Spleen (tissue), 11 donors: ENCODE results near the gene MMP11. TPM values are rescaled to one million over a fixed set of nuclear protein-coding genes. Genes with fewer than 3 reads are reported as not detected.

Experiments
- DNase-seq: peaks from one replicate; pipeline ENCODE4 v3.0.0-alpha.2; 2020
- H3K27ac ChIP-seq, 8 donors: fragments of 200-600 bp; sonication (generic) in 7 of 8; 1 replicate in 4 of 8; 2 replicates in 4 of 8; pipeline versions ENCODE4 v1.5.0 to v1.8.0; 2016 to 2021; ENCODE audit warnings: inconsistent platforms in 4 of 8, mild to moderate bottlenecking in 4 of 8, moderate library complexity in 1 of 8
- H3K27me3 ChIP-seq, 7 donors: fragments of 200-600 bp; sonication (generic) in 6 of 7; replicated peaks in 1 of 7; 1 replicate in 4 of 7; 2 replicates in 3 of 7; pipeline versions ENCODE4 v1.5.0 to v1.8.0; 2016 to 2021; ENCODE audit warnings: inconsistent platforms in 3 of 7, mild to moderate bottlenecking in 1 of 7
- H3K36me3 ChIP-seq, 6 donors: fragments of 200-600 bp; sonication (generic) in 5 of 6; 1 replicate in 4 of 6; 2 replicates in 2 of 6; pipeline versions ENCODE4 v1.5.0 to v1.8.0; 2016 to 2021; ENCODE audit warnings: inconsistent platforms in 2 of 6
- H3K4me1 ChIP-seq, 6 donors: fragments of 200-600 bp; sonication (generic) in 5 of 6; 1 replicate in 3 of 6; 2 replicates in 3 of 6; pipeline versions ENCODE4 v1.5.0 to v1.8.0; 2016 to 2021; ENCODE audit warnings: inconsistent platforms in 3 of 6
- H3K4me3 ChIP-seq, 8 donors: fragments of 200-600 bp; sonication (generic) in 7 of 8; 1 replicate in 4 of 8; 2 replicates in 4 of 8; pipeline versions ENCODE4 v1.5.0 to v1.8.0; 2016 to 2021; ENCODE audit warnings: inconsistent platforms in 4 of 8, mild to moderate bottlenecking in 4 of 8, moderate library complexity in 2 of 8
- H3K9me3 ChIP-seq, 8 donors: fragments of 200-600 bp; sonication (generic) in 7 of 8; 1 replicate in 4 of 8; 2 replicates in 4 of 8; pipeline versions ENCODE4 v1.5.0 to v1.8.0; 2016 to 2021; ENCODE audit warnings: inconsistent platforms in 4 of 8
- POLR2A ChIP-seq, 3 donors: fragments of 450-650 bp; IDR thresholded peaks; one replicate each; pipeline ENCODE4 v1.5.1; 2017; ENCODE audit warnings: antibody characterized with exemption in 3 of 3, mild to moderate bottlenecking in 1 of 3
- POLR2AphosphoS5 ChIP-seq, 3 donors: sonication (generic); formaldehyde crosslinking; IDR thresholded peaks; one replicate each; pipeline ENCODE4 v1.5.1; 2017; ENCODE audit warnings: antibody characterized with exemption in 3 of 3
- WGBS, 5 donors: extraction: QIAGEN DNeasy Blood & Tissue Kit in 3 of 5; methylation state at CpG; one replicate each; pipeline versions ENCODE4 v1.1.5 to v1.1.7; 2013 to 2018; 5-methylcytosine and 5-hydroxymethylcytosine counted together
- intact Hi-C: fragments of 100-400 bp; cut with DNase I; formaldehyde crosslinking; loops from one replicate; pipeline ENCODE4 v1.15.0; 2023; ENCODE audit warnings: low total_unique reads
- polyA plus RNA-seq, 3 donors: library from polyadenylated mRNA; stranded (reverse); fragments of 200-250 nt; gene quantifications; one replicate each; pipeline ENCODE4 v1.2.1, GENCODE V29; 2013
- total RNA-seq, 7 donors: library from RNA; depleted of rRNA in 3 of 7; stranded (reverse); fragments of >200 nt in 3 of 7; fragmentation: NEBNext Ultra II Directional in 4 of 7; extraction: Animal tissue kit (Norgen Biotek cat#: 25700) in 4 of 7; gene quantifications; one replicate each; pipeline versions ENCODE4 v1.1.0 to v1.2.1, GENCODE V29; 2016 to 2021
- TF ChIP-seq, protein P1 (sequence below), 11 experiments: fragments of 200-600 bp in 7 of 11; fragments of 450-650 bp in 4 of 11; sonication (generic) in 4 of 11; IDR thresholded peaks in 8 of 11; conservative IDR thresholded peaks in 3 of 11; 1 replicate in 7 of 11; 2 replicates in 4 of 11; pipeline versions ENCODE4 v1.4.0 to v1.8.0; 2016 to 2021; ENCODE audit warnings: antibody characterized with exemption in 11 of 11, inconsistent platforms in 4 of 11, mild to moderate bottlenecking in 1 of 11
- donor health status: healthy with polysubstance abuse.
- donor health status: DM: no; HTN: no; CAD: no; lungs with moderate emphysema.
- donor health status: DM: no; HTN: no; CAD: no.
- donor health status: Bipolar disorder and iron deficiency.
- donor health status: healthy.
- donor health status: DM: no; HTN: no; CAD: no.
- donor health status: DM: yes; HTN: yes; CAD: no.

The MMP11 gene
- total and polyA plus RNA-seq, 10 donors: 0.66 to 11.0 (median 4.2) TPM

DNA sequence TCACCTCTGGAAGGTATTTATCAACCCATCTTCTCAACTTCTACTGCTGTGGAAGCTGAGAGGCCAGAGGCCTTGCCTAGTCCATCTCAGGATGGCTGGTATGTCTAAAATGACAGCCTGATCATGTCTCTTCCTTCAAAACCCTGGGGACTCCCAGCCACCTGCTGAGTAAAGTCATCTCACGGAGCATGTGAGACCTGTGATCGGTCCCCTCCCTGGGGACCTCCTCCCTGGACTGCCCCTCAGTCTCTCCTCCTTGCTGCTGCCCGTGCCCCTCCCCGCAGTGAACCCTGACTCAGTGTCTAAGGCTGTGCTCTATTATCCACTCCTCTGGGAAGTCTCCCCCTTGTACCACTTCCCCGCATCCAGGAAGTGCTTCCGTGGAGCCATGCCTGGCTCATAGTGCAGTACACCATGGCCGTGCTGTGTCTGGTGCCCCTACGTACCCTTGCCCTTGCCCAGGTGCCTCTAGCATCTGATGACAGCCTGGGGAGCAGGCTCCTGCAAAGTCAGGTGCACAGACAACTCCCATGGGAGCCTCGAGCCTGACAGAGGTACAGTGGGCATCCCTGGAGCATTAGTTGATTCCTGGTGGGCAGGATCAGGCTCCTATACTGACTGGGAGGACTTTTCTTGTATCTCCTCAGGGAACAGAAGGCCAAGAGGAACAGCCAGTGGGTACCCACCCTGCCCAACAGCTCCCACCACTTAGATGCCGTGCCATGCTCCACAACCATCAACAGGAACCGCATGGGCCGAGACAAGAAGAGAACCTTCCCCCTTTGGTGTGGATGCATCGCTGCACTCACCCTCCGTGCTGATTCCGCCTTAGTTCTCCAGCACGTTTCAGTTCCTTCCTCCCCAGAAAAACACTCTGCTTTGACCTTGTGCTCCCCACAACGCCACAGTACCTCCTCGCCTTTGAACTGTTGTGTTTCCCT, 27.9 kb downstream of the MMP11 start:
- Histone ChIP-seq H3K27ac (peak overlapping the region; percentile 39 to 85 (median 70)), H3K4me3 (peak overlapping the region in 1 of 8 donors; percentile 35), H3K27me3 (no peaks in the 10 kb centered on the region), H3K9me3 (no peaks in the 10 kb centered on the region), H3K36me3 (peaks cover 0 to 100% (median 79%) of the 10 kb centered on the region in 6 donors), H3K4me1 (peaks cover 0 to 67% (median 45%) of the 10 kb centered on the region in 6 donors)
- 66 to 79% (median 71%) methylated on average over 18 of the region's 18 CpGs for WGBS, 5 donors
- DNase-seq: peak; percentile 86
- intact Hi-C loops: no loop called here
- peak; percentile 31 to 69 (median 61) for TF ChIP-seq POLR2AphosphoS5 (IDR thresholded peaks at IDR 0.05)
- TF ChIP-seq, protein P1, sequence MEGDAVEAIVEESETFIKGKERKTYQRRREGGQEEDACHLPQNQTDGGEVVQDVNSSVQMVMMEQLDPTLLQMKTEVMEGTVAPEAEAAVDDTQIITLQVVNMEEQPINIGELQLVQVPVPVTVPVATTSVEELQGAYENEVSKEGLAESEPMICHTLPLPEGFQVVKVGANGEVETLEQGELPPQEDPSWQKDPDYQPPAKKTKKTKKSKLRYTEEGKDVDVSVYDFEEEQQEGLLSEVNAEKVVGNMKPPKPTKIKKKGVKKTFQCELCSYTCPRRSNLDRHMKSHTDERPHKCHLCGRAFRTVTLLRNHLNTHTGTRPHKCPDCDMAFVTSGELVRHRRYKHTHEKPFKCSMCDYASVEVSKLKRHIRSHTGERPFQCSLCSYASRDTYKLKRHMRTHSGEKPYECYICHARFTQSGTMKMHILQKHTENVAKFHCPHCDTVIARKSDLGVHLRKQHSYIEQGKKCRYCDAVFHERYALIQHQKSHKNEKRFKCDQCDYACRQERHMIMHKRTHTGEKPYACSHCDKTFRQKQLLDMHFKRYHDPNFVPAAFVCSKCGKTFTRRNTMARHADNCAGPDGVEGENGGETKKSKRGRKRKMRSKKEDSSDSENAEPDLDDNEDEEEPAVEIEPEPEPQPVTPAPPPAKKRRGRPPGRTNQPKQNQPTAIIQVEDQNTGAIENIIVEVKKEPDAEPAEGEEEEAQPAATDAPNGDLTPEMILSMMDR (IDR thresholded peaks at IDR 0.05 in 8 of 11, conservative IDR thresholded peaks at IDR 0.05 in 3 of 11): no peak

DNA sequence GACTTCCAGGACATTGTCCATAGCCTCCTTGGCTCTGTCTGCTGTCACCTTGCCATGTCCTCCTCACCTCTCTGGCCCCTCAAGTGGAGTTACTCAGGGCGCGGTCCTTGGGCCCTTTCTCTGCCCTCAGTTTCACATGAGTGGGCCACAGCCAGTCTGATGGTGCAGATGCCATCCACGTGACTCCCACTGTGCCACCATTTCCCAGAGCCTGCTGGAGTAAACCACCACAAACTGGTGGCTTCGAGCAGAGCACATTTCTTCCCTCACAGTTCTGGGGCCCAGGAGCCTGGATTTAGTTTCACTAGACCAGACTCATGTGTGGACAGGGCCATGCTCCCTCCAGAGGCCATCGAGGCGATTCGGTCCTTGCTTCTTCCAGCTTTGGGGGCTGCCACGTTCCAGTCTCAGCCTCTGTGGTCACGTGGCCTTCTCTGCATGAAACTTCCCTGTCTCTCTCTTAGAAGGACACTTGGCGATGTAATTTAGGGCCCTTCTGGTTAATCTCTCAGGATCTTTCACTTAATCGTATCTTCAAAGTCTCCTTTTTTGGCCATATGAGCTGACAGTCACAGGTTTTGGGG, 28.7 kb downstream of the MMP11 start:
- no peak for DNase-seq
- Histone ChIP-seq H3K4me1 (peaks cover 4 to 75% (median 48%) of the 10 kb centered on the region in 6 donors), H3K27ac (peak overlapping the region; percentile 39 to 85 (median 70)), H3K36me3 (peaks cover 0 to 100% (median 75%) of the 10 kb centered on the region in 6 donors), H3K27me3 (no peaks in the 10 kb centered on the region), H3K4me3 (no peak overlapping the region), H3K9me3 (no peaks in the 10 kb centered on the region)
- 79 to 85% (median 80%) methylated on average over 9 to 11 of the region's 11 CpGs for WGBS, 5 donors
- TF ChIP-seq POLR2AphosphoS5 (IDR thresholded peaks at IDR 0.05) (peak in 1 of 3 donors; percentile 3), POLR2A (IDR thresholded peaks at IDR 0.05) (no peak)
- TF ChIP-seq, protein P1 (IDR thresholded peaks at IDR 0.05 in 8 of 11, conservative IDR thresholded peaks at IDR 0.05 in 3 of 11): no peak
- intact Hi-C loops: no loop called here

DNA sequence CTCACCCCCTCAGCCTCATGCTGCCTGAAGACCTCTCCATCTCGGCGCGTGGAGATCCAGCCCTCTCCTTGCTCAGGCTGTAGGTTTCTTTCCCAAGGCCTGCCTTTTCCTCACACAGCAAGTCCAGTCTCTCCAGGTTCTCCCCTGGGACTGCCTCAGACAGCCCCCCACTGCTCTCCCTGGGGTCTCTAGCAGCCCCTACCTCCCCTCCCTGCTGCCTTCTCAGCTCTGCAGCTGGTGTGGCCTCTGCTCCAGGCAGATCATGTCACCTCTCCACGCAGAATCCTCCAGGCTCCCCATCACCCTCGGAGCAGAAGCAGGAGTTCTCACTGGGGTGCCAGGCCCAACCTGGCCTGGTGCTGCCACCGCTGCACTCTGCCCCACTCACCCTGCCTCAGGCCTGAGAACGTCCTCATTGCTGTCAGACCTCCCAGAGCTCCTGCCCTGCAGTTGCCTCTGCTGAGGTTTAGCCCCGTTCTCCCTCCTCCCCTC, 29.3 kb downstream of the MMP11 start:
- H3K27me3 ChIP-seq: no peaks in the 10 kb centered on the region
- intact Hi-C loops: no loop called here
- no peak for DNase-seq
- 89 to 97% (median 93%) methylated on average over 8 of the region's 8 CpGs for WGBS, 5 donors
- peaks cover 0 to 100% (median 74%) of the 10 kb centered on the region in 6 donors for H3K36me3 ChIP-seq
- TF ChIP-seq POLR2A (IDR thresholded peaks at IDR 0.05) (no peak), POLR2AphosphoS5 (IDR thresholded peaks at IDR 0.05) (peak in 1 of 3 donors; percentile 44)
- TF ChIP-seq, protein P1 (IDR thresholded peaks at IDR 0.05 in 8 of 11, conservative IDR thresholded peaks at IDR 0.05 in 3 of 11): no peak
- peaks cover 5 to 80% (median 48%) of the 10 kb centered on the region in 6 donors for H3K4me1 ChIP-seq
- H3K9me3 ChIP-seq: no peaks in the 10 kb centered on the region
- H3K27ac ChIP-seq: peak overlapping the region in 7 of 8 donors; percentile 43 to 85 (median 73)
- H3K4me3 ChIP-seq: no peak overlapping the region
